Measurements from ENCODE around the gene SDHAF4.
"Not testable (repeated sequence)": the region's sequence is repeated elsewhere in the genome, so short reads cannot be mapped to it uniquely, and the experiment has no call there.

Gene SDHAF4

GRCh38 chr6:70593118-70593486 lies 26.4 kb downstream of the SDHAF4 start:
- DNase-seq: no peak

- DNase-seq: no peak
These were observed 32.5 kb downstream of the SDHAF4 start for GRCh38 chr6:70599187-70599586.

GRCh38 chr6:70601014-70601413 lies 34.3 kb downstream of the SDHAF4 start:
- no peak for DNase-seq

- no peak for DNase-seq
These were observed 37.5 kb downstream of the SDHAF4 start for GRCh38 chr6:70604254-70604653.

GRCh38 chr6:70607371-70607770 lies 40.6 kb downstream of the SDHAF4 start:
- not testable (repeated sequence) for DNase-seq

DNA sequence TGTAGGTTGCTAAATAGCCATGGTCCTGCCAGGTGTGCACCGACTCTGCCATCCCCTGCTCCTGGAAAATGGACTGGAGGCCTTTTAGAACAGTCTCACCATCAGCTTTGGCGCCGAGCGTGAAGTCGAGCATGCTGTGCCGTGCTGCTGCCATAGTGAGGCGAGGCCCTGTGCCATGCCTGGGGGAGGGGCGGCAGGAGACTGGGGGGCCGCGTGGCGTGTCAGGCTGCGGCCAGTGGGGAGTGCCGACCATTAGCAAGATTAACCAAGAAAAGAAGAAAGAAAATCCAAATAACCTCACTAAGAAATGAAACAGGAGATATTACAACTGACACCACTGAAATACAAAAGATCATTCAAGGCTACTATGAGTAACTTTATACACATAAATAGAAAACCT lies 42.5 kb downstream of the SDHAF4 start:
- not testable (repeated sequence) for DNase-seq

- DNase-seq: no peak
These were observed 50.1 kb downstream of the SDHAF4 start for GRCh38 chr6:70616728-70617260.

- no peak for DNase-seq
These were observed 54.0 kb downstream of the SDHAF4 start for GRCh38 chr6:70620746-70621145.

- DNase-seq: no peak
These were observed 55.7 kb downstream of the SDHAF4 start for GRCh38 chr6:70622461-70622860.

- DNase-seq: no peak
These were observed 58.7 kb downstream of the SDHAF4 start for GRCh38 chr6:70625436-70625835.

- DNase-seq: no peak
These were observed 60.9 kb downstream of the SDHAF4 start for GRCh38 chr6:70627500-70628254.

GRCh38 chr6:70629929-70630328 lies 63.2 kb downstream of the SDHAF4 start:
- no peak for DNase-seq

- DNase-seq: no peak
These were observed 67.1 kb downstream of the SDHAF4 start for GRCh38 chr6:70633870-70634269.

DNA sequence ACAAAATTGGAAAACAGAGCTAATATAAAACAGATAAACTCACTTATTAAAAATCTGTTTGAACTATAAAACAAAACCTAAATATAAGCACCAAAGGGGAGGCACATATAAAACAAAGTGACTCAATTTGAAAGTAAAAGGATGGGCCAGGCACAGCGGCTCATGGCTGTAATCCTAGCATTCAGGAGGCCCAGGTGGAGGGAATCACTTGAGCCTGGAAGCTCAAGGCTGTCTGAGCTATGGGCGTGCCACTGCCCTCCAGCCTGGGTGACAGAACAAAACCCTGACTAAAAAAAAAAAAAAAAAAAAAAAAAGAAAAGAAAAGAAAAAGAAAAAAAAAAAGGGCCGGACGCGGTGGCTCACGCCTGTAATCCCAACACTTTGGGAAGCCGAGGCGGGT lies 69.9 kb downstream of the SDHAF4 start:
- no peak for DNase-seq

DNA sequence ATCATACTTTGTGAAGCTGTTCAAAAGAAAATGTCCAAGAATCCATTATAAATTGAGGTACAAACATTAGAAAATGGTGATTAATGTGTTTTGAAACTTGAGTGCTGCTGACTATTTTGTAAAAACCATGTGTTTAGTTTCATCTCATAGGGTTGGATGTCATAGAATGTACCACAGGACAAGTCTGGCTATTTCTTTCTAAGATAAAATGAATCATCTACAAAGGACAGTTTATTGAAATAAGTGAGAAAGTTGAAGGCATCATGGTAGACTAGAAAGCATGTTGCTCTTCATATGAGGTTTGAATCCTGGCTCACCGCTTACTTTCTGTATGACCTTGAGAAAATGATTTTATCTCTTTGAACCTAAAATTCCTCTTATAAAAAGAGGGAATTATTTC lies 71.7 kb downstream of the SDHAF4 start:
- no peak for DNase-seq
